Raji (cell line): ENCODE measurements around the gene OVOL1.

Source experiments
- POLR2A ChIP-seq: IDR thresholded peaks from 2 replicates; pipeline ENCODE4 v1.6.1; 2011; ENCODE audit warnings: low read depth, low read length, control low read depth; ENCODE audit not compliant: insufficient read depth

The OVOL1 gene

GRCh38 chr11:65787649-65788622 is 1.1 kb downstream of the OVOL1 start:
- TF ChIP-seq POLR2A: no peak

GRCh38 chr11:65788821-65789220 is 2.0 kb downstream of the OVOL1 start:
- TF ChIP-seq POLR2A: no peak

GRCh38 chr11:65789230-65790103 is 2.6 kb downstream of the OVOL1 start:
- no peak for TF ChIP-seq POLR2A

- no peak for TF ChIP-seq POLR2A
Measured at GRCh38 chr11:65790104-65790901, 3.4 kb downstream of the OVOL1 start.

GRCh38 chr11:65790902-65791650 is 4.2 kb downstream of the OVOL1 start:
- no peak for TF ChIP-seq POLR2A

- TF ChIP-seq POLR2A: no peak
Measured at GRCh38 chr11:65791719-65792213, 4.9 kb downstream of the OVOL1 start.

GRCh38 chr11:65792456-65792855 is 5.6 kb downstream of the OVOL1 start:
- no peak for TF ChIP-seq POLR2A

GRCh38 chr11:65793144-65793581 is 6.3 kb downstream of the OVOL1 start:
- TF ChIP-seq POLR2A: no peak

- no peak for TF ChIP-seq POLR2A
Measured at GRCh38 chr11:65793625-65794400, 7.0 kb downstream of the OVOL1 start.

GRCh38 chr11:65794570-65795510 is 8.0 kb downstream of the OVOL1 start:
- no peak for TF ChIP-seq POLR2A

- TF ChIP-seq POLR2A: no peak
Measured at GRCh38 chr11:65796726-65797601, 10.1 kb downstream of the OVOL1 start.

- no peak for TF ChIP-seq POLR2A
Measured at GRCh38 chr11:65797711-65798110, 10.8 kb downstream of the OVOL1 start.

- TF ChIP-seq POLR2A: no peak
Measured at GRCh38 chr11:65798882-65799281, 12.0 kb downstream of the OVOL1 start.
